Natural killer cell (primary cell): ENCODE data around the gene SECISBP2L. TPM values are rescaled to one million over a fixed set of nuclear protein-coding genes. Genes with fewer than 3 reads are reported as not detected.

Experiments used
- ATAC-seq, 3 donors: fragments of 150-1000 bp in 2 of 3; fragments of 200-7000 bp in 1 of 3; cut with Tn5 transposase; 1 replicate in 1 of 3; 2 replicates in 2 of 3; pipeline ENCODE4 v1.10.0; 2021; ENCODE audit warnings: mild to moderate bottlenecking in 2 of 3, moderate library complexity in 2 of 3
- DNase-seq, 2 donors: peaks; one replicate each; pipeline versions ENCODE4 v3.0.0 to v3.0.0-alpha.2; 2013 to 2021; ENCODE audit warnings: mixed read lengths in 1 of 2
- H3K27ac ChIP-seq: one replicate; pipeline ENCODE4 v1.5.1; 2013; ENCODE audit warnings: mild to moderate bottlenecking, low read length
- H3K27me3 ChIP-seq: one replicate; pipeline ENCODE4 v1.6.1; 2013; ENCODE audit warnings: low read length; ENCODE audit not compliant: control insufficient read depth, insufficient read depth
- H3K36me3 ChIP-seq: one replicate; pipeline ENCODE4 v1.6.1; 2013; ENCODE audit warnings: low read length; ENCODE audit not compliant: control insufficient read depth, insufficient read depth
- H3K4me1 ChIP-seq: one replicate; pipeline ENCODE4 v1.6.1; 2013; ENCODE audit warnings: low read length; ENCODE audit not compliant: control insufficient read depth, insufficient read depth
- H3K4me3 ChIP-seq: one replicate; pipeline ENCODE4 v1.5.1; 2013; ENCODE audit warnings: low read length
- H3K9me3 ChIP-seq: one replicate; pipeline ENCODE4 v1.6.1; 2013; ENCODE audit warnings: low read length; ENCODE audit not compliant: control insufficient read depth, insufficient read depth
- H3K27ac Mint-ChIP-seq, 2 donors: one replicate each; pipeline ENCODE4 v1.8.0; 2022; ENCODE audit warnings: mild to moderate bottlenecking in 2 of 2, mixed read lengths in 2 of 2, moderate library complexity in 1 of 2
- H3K27me3 Mint-ChIP-seq, 2 donors: one replicate each; pipeline ENCODE4 v1.8.0; 2022; ENCODE audit warnings: low read depth in 2 of 2, mixed read lengths in 2 of 2
- H3K36me3 Mint-ChIP-seq: one replicate; pipeline ENCODE4 v1.8.0; 2022; ENCODE audit warnings: mixed read lengths
- H3K4me1 Mint-ChIP-seq, 2 donors: one replicate each; pipeline ENCODE4 v1.8.0; 2022; ENCODE audit warnings: mixed read lengths in 2 of 2
- H3K4me3 Mint-ChIP-seq: one replicate; pipeline ENCODE4 v1.8.0; 2022; ENCODE audit warnings: mild to moderate bottlenecking, moderate library complexity, mixed read lengths
- H3K9me3 Mint-ChIP-seq, 2 donors: one replicate each; pipeline ENCODE4 v1.8.0; 2022; ENCODE audit warnings: mixed read lengths in 2 of 2
- CTCF ChIP-seq: fragments of 200-600 bp; IDR thresholded peaks from one replicate; pipeline ENCODE4 v1.8.0; 2022; ENCODE audit warnings: antibody characterized with exemption
- WGBS: methylation state at CpG from one replicate; pipeline ENCODE4 v1.1.7; 2013; ENCODE audit warnings: missing lambda C conversion rate; ENCODE audit not compliant: insufficient coverage; 5-methylcytosine and 5-hydroxymethylcytosine counted together
- intact Hi-C: fragments of 100-400 bp; cut with micrococcal nuclease; formaldehyde crosslinking; loops from one replicate; pipeline ENCODE4 v1.14.2; 2022
- total RNA-seq, 4 donors: library from RNA; stranded (reverse); fragments of 120-200 nt in 1 of 4; gene quantifications; one replicate each; pipeline versions ENCODE4 v1.2.3 to v1.2.4, GENCODE V29; 2013 to 2022

The SECISBP2L gene
- total RNA-seq, 3 donors from 2014 or later (not counting 1 experiment from before 2014, with no cell fraction given), result 78.8 to 97.7 (median 93.7) TPM

- ATAC-seq, result peak; percentile 92 to 99 (median 98)
- peaks cover 37% of the 10 kb centered on the region in 2 donors for H3K4me1 Mint-ChIP-seq
- intact Hi-C loops, result no loop called here
Observed at GRCh38 chr15:49036650-49037545, 9.3 kb downstream of the SECISBP2L start.

GRCh38 chr15:49035825-49036224 lies 10.4 kb downstream of the SECISBP2L start:
- H3K4me3 ChIP-seq, result no peak overlapping the region
- ATAC-seq (no peak), DNase-seq (no peak)
- no peaks in the 10 kb centered on the region for H3K27me3 ChIP-seq
- Mint-ChIP-seq H3K27me3 (no peaks in the 10 kb centered on the region), H3K4me3 (no peak overlapping the region), H3K4me1 (peaks cover 27 to 28% of the 10 kb centered on the region in 2 donors), H3K36me3 (no peaks in the 10 kb centered on the region), H3K27ac (no peak overlapping the region), H3K9me3 (no peaks in the 10 kb centered on the region)
- H3K27ac ChIP-seq, result no peak overlapping the region
- intact Hi-C loops, result no loop called here
- TF ChIP-seq CTCF, result no peak
- H3K4me1 ChIP-seq, result no peaks in the 10 kb centered on the region
- WGBS, result 100% methylated on average over 1 of the region's 2 CpGs
- H3K9me3 ChIP-seq, result no peaks in the 10 kb centered on the region
- H3K36me3 ChIP-seq, result peaks cover 9% of the 10 kb centered on the region

More at GRCh38 chr15:49036650-49037545, 9.3 kb downstream of the SECISBP2L start:
- Mint-ChIP-seq H3K36me3 (no peaks in the 10 kb centered on the region), H3K27ac (peak overlapping the region; percentile 48 to 56), H3K4me3 (no peak overlapping the region), H3K9me3 (no peaks in the 10 kb centered on the region), H3K27me3 (no peaks in the 10 kb centered on the region)
- Histone ChIP-seq H3K4me3 (no peak overlapping the region), H3K27ac (no peak overlapping the region), H3K27me3 (no peaks in the 10 kb centered on the region), H3K9me3 (no peaks in the 10 kb centered on the region), H3K4me1 (no peaks in the 10 kb centered on the region), H3K36me3 (peaks cover 9% of the 10 kb centered on the region)
- TF ChIP-seq CTCF, result no peak
- DNase-seq, result peak in 1 of 2 donors; percentile 51
- 40% methylated on average over 3 of the region's 3 CpGs for WGBS

GRCh38 chr15:49032601-49033145 lies 13.6 kb downstream of the SECISBP2L start:
- 85% methylated on average over 3 of the region's 5 CpGs for WGBS
- Histone ChIP-seq H3K9me3 (no peaks in the 10 kb centered on the region), H3K27me3 (no peaks in the 10 kb centered on the region), H3K27ac (no peak overlapping the region), H3K4me1 (no peaks in the 10 kb centered on the region), H3K36me3 (peaks cover 17% of the 10 kb centered on the region), H3K4me3 (no peak overlapping the region)
- H3K9me3 Mint-ChIP-seq, result no peaks in the 10 kb centered on the region
- no peak for DNase-seq
- H3K27me3 Mint-ChIP-seq, result no peaks in the 10 kb centered on the region
- no peak for ATAC-seq
- H3K27ac Mint-ChIP-seq, result no peak overlapping the region
- H3K36me3 Mint-ChIP-seq, result no peaks in the 10 kb centered on the region
- intact Hi-C loops, result no loop called here
- TF ChIP-seq CTCF, result no peak
- peaks cover 20 to 23% of the 10 kb centered on the region in 2 donors for H3K4me1 Mint-ChIP-seq
- no peak overlapping the region for H3K4me3 Mint-ChIP-seq
